CD4-positive, alpha-beta T cell treated with Interleukin-17A for 1 hour (primary cell): ENCODE data around the gene OR51I1.

Source experiments
- DNase-seq: peaks from one replicate; pipeline ENCODE4 v3.0.0-alpha.2; 2020

Gene OR51I1

GRCh38 chr11:5441414-5441813 lies at the start of gene OR51I1:
Gene OR51I1, minus strand, starts transcription at chr11:5441514. Its CDS starts 0 bp downstream, at chr11:5441514.
- no peak for DNase-seq

- no peak for DNase-seq
These were observed 48.5 kb upstream of the OR51I1 start for GRCh38 chr11:5489576-5490357.

GRCh38 chr11:5488798-5489399 lies 47.6 kb upstream of the OR51I1 start:
- DNase-seq = no peak

GRCh38 chr11:5488385-5488784 lies 47.1 kb upstream of the OR51I1 start, which contains the start of gene OR52D1:
Gene OR52D1, plus strand, starts transcription at chr11:5488685. Its CDS starts 22 bp downstream, at chr11:5488707.
- DNase-seq = no peak

GRCh38 chr11:5486421-5486820 lies 45.1 kb upstream of the OR51I1 start:
- no peak for DNase-seq

GRCh38 chr11:5486003-5486402 lies 44.7 kb upstream of the OR51I1 start:
- no peak for DNase-seq

GRCh38 chr11:5476186-5476819 lies 35.0 kb upstream of the OR51I1 start:
- peak; percentile 49 for DNase-seq

GRCh38 chr11:5473921-5474320 lies 32.6 kb upstream of the OR51I1 start:
- DNase-seq = no peak

GRCh38 chr11:5467527-5467926 lies 26.2 kb upstream of the OR51I1 start:
- no peak for DNase-seq

- no peak for DNase-seq
These were observed 19.8 kb upstream of the OR51I1 start for GRCh38 chr11:5460983-5461621.

GRCh38 chr11:5449432-5449831 lies 8.1 kb upstream of the OR51I1 start:
- DNase-seq = no peak

- no peak for DNase-seq
These were observed 7.7 kb upstream of the OR51I1 start, which contains the start of gene OR51I2 for GRCh38 chr11:5449023-5449422. Gene OR51I2, plus strand, starts transcription at chr11:5449323. Its CDS starts 4,166 bp downstream, at chr11:5453489.

- DNase-seq = no peak
These were observed 2.6 kb upstream of the OR51I1 start for GRCh38 chr11:5443835-5444393.

- no peak for DNase-seq
These were observed 18.2 kb downstream of the OR51I1 start for GRCh38 chr11:5423131-5423530.

GRCh38 chr11:5421811-5422210 lies 19.5 kb downstream of the OR51I1 start, which contains the start of gene OR51Q1:
Gene OR51Q1, plus strand, starts transcription at chr11:5422111. Its CDS starts 90 bp downstream, at chr11:5422201.
- no peak for DNase-seq

- DNase-seq = no peak
These were observed 20.3 kb downstream of the OR51I1 start for GRCh38 chr11:5420993-5421392.

- DNase-seq = no peak
These were observed 36.1 kb downstream of the OR51I1 start for GRCh38 chr11:5405173-5405572.

GRCh38 chr11:5398936-5399335 lies 42.4 kb downstream of the OR51I1 start:
- no peak for DNase-seq

GRCh38 chr11:5394091-5394490 lies 47.2 kb downstream of the OR51I1 start:
- no peak for DNase-seq
